Measurements from ENCODE around the gene SLC6A2.
"Not testable (repeated sequence)": the region's sequence is repeated elsewhere in the genome, so short reads cannot be mapped to it uniquely, and the experiment has no call there.

Gene SLC6A2

GRCh38 chr16:55655897-55656681 is at the start of gene SLC6A2:
Gene SLC6A2 (plus strand): TSS chr16:55655988. CDS start chr16:55656695, 707 bp downstream.
- no peak for DNase-seq

- no peak for DNase-seq
Measured at GRCh38 chr16:55613613-55614335, 42.0 kb upstream of the SLC6A2 start.

- no peak for DNase-seq
Measured at GRCh38 chr16:55615071-55615470, 40.7 kb upstream of the SLC6A2 start.

GRCh38 chr16:55615670-55616069 is 40.1 kb upstream of the SLC6A2 start:
- not testable (repeated sequence) for DNase-seq

GRCh38 chr16:55621771-55622170 is 34.0 kb upstream of the SLC6A2 start:
- DNase-seq: no peak

- no peak for DNase-seq
Measured at GRCh38 chr16:55622272-55622671, 33.5 kb upstream of the SLC6A2 start.

- DNase-seq: no peak
Measured at GRCh38 chr16:55622930-55623561, 32.7 kb upstream of the SLC6A2 start.

- DNase-seq: no peak
Measured at GRCh38 chr16:55623640-55624039, 32.1 kb upstream of the SLC6A2 start.

- DNase-seq: no peak
Measured at GRCh38 chr16:55624696-55625095, 31.1 kb upstream of the SLC6A2 start.

- DNase-seq: no peak
Measured at GRCh38 chr16:55625843-55626242, 29.9 kb upstream of the SLC6A2 start.

- no peak for DNase-seq
Measured at GRCh38 chr16:55628306-55628968, 27.4 kb upstream of the SLC6A2 start.

GRCh38 chr16:55630774-55631173 is 25.0 kb upstream of the SLC6A2 start:
- no peak for DNase-seq

- DNase-seq: no peak
Measured at GRCh38 chr16:55632259-55632658, 23.5 kb upstream of the SLC6A2 start.

GRCh38 chr16:55634193-55634592 is 21.6 kb upstream of the SLC6A2 start:
- DNase-seq: no peak

GRCh38 chr16:55638256-55638655 is 17.5 kb upstream of the SLC6A2 start:
- DNase-seq: no peak

- DNase-seq: no peak
Measured at GRCh38 chr16:55640701-55641327, 15.0 kb upstream of the SLC6A2 start.

- DNase-seq: no peak
Measured at GRCh38 chr16:55641430-55642056, 14.2 kb upstream of the SLC6A2 start.

GRCh38 chr16:55642611-55643010 is 13.2 kb upstream of the SLC6A2 start:
- DNase-seq: no peak

- DNase-seq: no peak
Measured at GRCh38 chr16:55643161-55643970, 12.4 kb upstream of the SLC6A2 start.

- no peak for DNase-seq
Measured at GRCh38 chr16:55645986-55646385, 9.8 kb upstream of the SLC6A2 start.

GRCh38 chr16:55647343-55647742 is 8.4 kb upstream of the SLC6A2 start:
- DNase-seq: no peak

Measured in NCI-H2029 treated with DMSO at 0.1 percent for 48 hours (cell line).